ENCODE results near the gene UBE2H. TPM values are rescaled to one million over a fixed set of nuclear protein-coding genes. Genes with fewer than 3 reads are reported as not detected.

Gene UBE2H
- polyA plus RNA-seq, 1 donor (not counting 4 experiments of a cell fraction or from before 2014, with no cell fraction given) = 130 TPM

DNA sequence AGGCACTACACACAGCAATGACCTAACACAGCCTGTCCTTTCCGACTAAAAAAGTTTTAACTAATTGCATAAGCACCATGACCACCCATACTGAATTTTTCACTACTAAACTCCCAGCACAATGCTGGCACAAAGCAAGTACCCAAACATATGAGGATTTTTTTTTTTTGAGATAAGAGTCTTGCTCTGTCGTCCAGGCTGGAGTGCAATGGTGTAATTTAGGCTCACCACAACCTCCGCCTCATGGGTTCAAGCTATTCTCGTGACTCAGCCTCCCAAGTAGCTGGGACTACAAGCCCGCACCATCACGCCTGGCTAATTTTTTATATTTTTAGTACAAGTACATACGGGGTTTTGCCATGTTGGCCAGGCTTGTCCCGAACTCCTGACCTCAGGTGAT lies 5.1 kb downstream of the UBE2H start:
- dilution Hi-C loops (cut with MboI; ENCODE audit: extremely low pct_ligation_motif_present, low sequenced_read_pairs) = no loop called here
- H4K20me1 ChIP-seq (ENCODE audit: control insufficient read depth, extremely low read depth, insufficient read depth, low read length) = peaks cover 19% of the 10 kb centered on the region
- FAIRE-seq = no peak
- no peak for TF ChIP-seq EZH2 (IDR thresholded peaks at IDR 0.05; ENCODE audit: low read length)
- TF ChIP-seq, protein P1, sequence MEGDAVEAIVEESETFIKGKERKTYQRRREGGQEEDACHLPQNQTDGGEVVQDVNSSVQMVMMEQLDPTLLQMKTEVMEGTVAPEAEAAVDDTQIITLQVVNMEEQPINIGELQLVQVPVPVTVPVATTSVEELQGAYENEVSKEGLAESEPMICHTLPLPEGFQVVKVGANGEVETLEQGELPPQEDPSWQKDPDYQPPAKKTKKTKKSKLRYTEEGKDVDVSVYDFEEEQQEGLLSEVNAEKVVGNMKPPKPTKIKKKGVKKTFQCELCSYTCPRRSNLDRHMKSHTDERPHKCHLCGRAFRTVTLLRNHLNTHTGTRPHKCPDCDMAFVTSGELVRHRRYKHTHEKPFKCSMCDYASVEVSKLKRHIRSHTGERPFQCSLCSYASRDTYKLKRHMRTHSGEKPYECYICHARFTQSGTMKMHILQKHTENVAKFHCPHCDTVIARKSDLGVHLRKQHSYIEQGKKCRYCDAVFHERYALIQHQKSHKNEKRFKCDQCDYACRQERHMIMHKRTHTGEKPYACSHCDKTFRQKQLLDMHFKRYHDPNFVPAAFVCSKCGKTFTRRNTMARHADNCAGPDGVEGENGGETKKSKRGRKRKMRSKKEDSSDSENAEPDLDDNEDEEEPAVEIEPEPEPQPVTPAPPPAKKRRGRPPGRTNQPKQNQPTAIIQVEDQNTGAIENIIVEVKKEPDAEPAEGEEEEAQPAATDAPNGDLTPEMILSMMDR (optimal IDR thresholded peaks at IDR 0.05 in 1 of 3, IDR thresholded peaks at IDR 0.05 in 1 of 3, conservative IDR thresholded peaks at IDR 0.05 in 1 of 3; ENCODE audit: extremely low read depth in 1 of 3, insufficient read depth in 2 of 3, low read length in 3 of 3) = no peak
- no peak overlapping the region for H3K4me2 ChIP-seq (ENCODE audit: control insufficient read depth, extremely low read depth, insufficient read depth, low read depth, low read length)
- H3K4me1 ChIP-seq (ENCODE audit: control insufficient read depth, extremely low read depth, insufficient read depth, low read length) = peaks cover 19% of the 10 kb centered on the region
- no peak overlapping the region for H3K27ac ChIP-seq (ENCODE audit: control insufficient read depth, insufficient read depth, low read length)
- peaks cover 98% of the 10 kb centered on the region for H3K79me2 ChIP-seq (ENCODE audit: control insufficient read depth, insufficient read depth, low read length)
- H3K36me3 ChIP-seq (ENCODE audit: control insufficient read depth in 2 of 2, extremely low read depth in 1 of 2, insufficient read depth in 2 of 2, low read length in 2 of 2) = peaks cover 5 to 10% of the 10 kb centered on the region in 2 experiments
- peaks cover 3% of the 10 kb centered on the region for H3K9me1 ChIP-seq (ENCODE audit: control insufficient read depth, extremely low read depth, insufficient read depth, low read length)
- H3K9me3 ChIP-seq (ENCODE audit: control insufficient read depth, low read depth, low read length) = no peaks in the 10 kb centered on the region
- no peak for DNase-seq (ENCODE audit: low read depth, low spot score)
- no peak overlapping the region for H3K9ac ChIP-seq (ENCODE audit: control insufficient read depth, extremely low read depth, insufficient read depth, low read length)
- H2AFZ ChIP-seq (ENCODE audit: control insufficient read depth, low read length) = no peak overlapping the region
- no peaks in the 10 kb centered on the region for H3K27me3 ChIP-seq (ENCODE audit: control insufficient read depth, extremely low read depth, insufficient read depth, low read length)
- H3K4me3 ChIP-seq (ENCODE audit: control insufficient read depth in 2 of 3, extremely low read depth in 1 of 3, insufficient read depth in 2 of 3, low read depth in 1 of 3, low read length in 3 of 3) = no peak overlapping the region

DNA sequence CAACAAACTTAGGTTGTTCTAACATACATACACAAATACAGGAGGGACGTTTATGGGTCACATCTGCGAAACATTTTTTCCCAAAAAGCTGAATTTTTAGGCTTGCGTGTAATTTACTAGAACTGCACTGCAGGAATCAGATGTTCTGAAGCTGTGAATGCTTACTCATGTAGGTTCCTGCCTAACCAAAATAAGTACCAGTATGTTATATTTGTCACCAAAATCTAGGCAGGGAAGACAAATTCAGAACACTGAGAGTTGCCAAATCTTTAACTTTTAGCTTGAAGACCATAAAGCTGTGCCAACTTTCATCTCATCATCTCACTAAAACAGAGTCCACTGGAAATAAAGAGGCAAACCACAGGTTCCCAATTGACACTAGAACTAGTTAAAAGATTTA lies 5.7 kb downstream of the UBE2H start:
- peaks cover 5 to 10% of the 10 kb centered on the region in 2 experiments for H3K36me3 ChIP-seq (ENCODE audit: control insufficient read depth in 2 of 2, extremely low read depth in 1 of 2, insufficient read depth in 2 of 2, low read length in 2 of 2)
- H3K4me3 ChIP-seq (ENCODE audit: control insufficient read depth in 2 of 3, extremely low read depth in 1 of 3, insufficient read depth in 2 of 3, low read depth in 1 of 3, low read length in 3 of 3) = no peak overlapping the region
- peaks cover 3% of the 10 kb centered on the region for H3K9me1 ChIP-seq (ENCODE audit: control insufficient read depth, extremely low read depth, insufficient read depth, low read length)
- peaks cover 19% of the 10 kb centered on the region for H3K4me1 ChIP-seq (ENCODE audit: control insufficient read depth, extremely low read depth, insufficient read depth, low read length)
- no peaks in the 10 kb centered on the region for H3K27me3 ChIP-seq (ENCODE audit: control insufficient read depth, extremely low read depth, insufficient read depth, low read length)
- peaks cover 97% of the 10 kb centered on the region for H3K79me2 ChIP-seq (ENCODE audit: control insufficient read depth, insufficient read depth, low read length)
- H3K9me3 ChIP-seq (ENCODE audit: control insufficient read depth, low read depth, low read length) = no peaks in the 10 kb centered on the region
- DNase-seq (ENCODE audit: low read depth, low spot score) (no peak), FAIRE-seq (no peak)
- no peak overlapping the region for H3K9ac ChIP-seq (ENCODE audit: control insufficient read depth, extremely low read depth, insufficient read depth, low read length)
- no peak overlapping the region for H3K27ac ChIP-seq (ENCODE audit: control insufficient read depth, insufficient read depth, low read length)
- dilution Hi-C loops (cut with MboI; ENCODE audit: extremely low pct_ligation_motif_present, low sequenced_read_pairs) = no loop called here
- TF ChIP-seq, protein P1 (optimal IDR thresholded peaks at IDR 0.05 in 1 of 3, IDR thresholded peaks at IDR 0.05 in 1 of 3, conservative IDR thresholded peaks at IDR 0.05 in 1 of 3; ENCODE audit: extremely low read depth in 1 of 3, insufficient read depth in 2 of 3, low read length in 3 of 3) = no peak
- no peak overlapping the region for H2AFZ ChIP-seq (ENCODE audit: control insufficient read depth, low read length)
- no peak overlapping the region for H3K4me2 ChIP-seq (ENCODE audit: control insufficient read depth, extremely low read depth, insufficient read depth, low read depth, low read length)
- H4K20me1 ChIP-seq (ENCODE audit: control insufficient read depth, extremely low read depth, insufficient read depth, low read length) = peaks cover 19% of the 10 kb centered on the region
